B cell (primary cell): ENCODE results near the gene CEND1. TPM values are rescaled to one million over a fixed set of nuclear protein-coding genes. Genes with fewer than 3 reads are reported as not detected.

Experiments
- ATAC-seq: fragments of 200-7000 bp; cut with Tn5 transposase; one replicate; pipeline ENCODE4 v1.10.0; 2021; ENCODE audit warnings: low read depth, mild to moderate bottlenecking, moderate number of reproducible peaks, moderate library complexity
- CTCF ChIA-PET: fragments of 350-600 bp; sonication (Branson Sonifier 250); formaldehyde crosslinking; loops from one replicate; lab custom pipeline; 2021; ENCODE audit warnings: antibody characterized with exemption, inconsistent platforms; lab: Charles Lee
- POLR2A ChIA-PET: fragments of 350-600 bp; sonication (Branson Sonifier 250); formaldehyde crosslinking; loops from one replicate; lab custom pipeline; 2021; ENCODE audit warnings: antibody characterized with exemption; lab: Charles Lee
- DNase-seq: peaks from one replicate; pipeline ENCODE4 v3.0.0; 2013
- H2AFZ ChIP-seq: 2 replicates; pipeline ENCODE4 v1.6.1; 2012; ENCODE audit warnings: mild to moderate bottlenecking, low read depth, low read length; ENCODE audit not compliant: insufficient read depth, poor library complexity, severe bottlenecking
- H3K27ac ChIP-seq, 2 donors: 1 replicate in 1 of 2; 2 replicates in 1 of 2; pipeline ENCODE4 v1.5.1; 2012 to 2013; ENCODE audit warnings: low read length in 2 of 2, mild to moderate bottlenecking in 2 of 2, moderate library complexity in 1 of 2
- H3K27me3 ChIP-seq, 4 experiments: fragments of 200-600 bp in 1 of 4; sonication (generic) in 1 of 4; replicated peaks in 1 of 4; 1 replicate in 2 of 4; 2 replicates in 2 of 4; pipeline versions ENCODE4 v1.6.1 to v1.7.0; 2013 to 2016; ENCODE audit warnings: low read length in 3 of 4, mild to moderate bottlenecking in 2 of 4, mixed read lengths in 1 of 4, moderate library complexity in 1 of 4; ENCODE audit not compliant: insufficient read depth in 4 of 4, control insufficient read depth in 3 of 4; ENCODE audit errors: control extremely low read depth in 1 of 4
- H3K36me3 ChIP-seq, 2 experiments: replicated peaks in 1 of 2; 1 replicate in 1 of 2; 2 replicates in 1 of 2; pipeline versions ENCODE4 v1.6.1 to v1.7.1; 2013; ENCODE audit warnings: low read length in 1 of 2; ENCODE audit not compliant: insufficient read depth in 2 of 2, control insufficient read depth in 1 of 2; ENCODE audit errors: control extremely low read depth in 1 of 2, extremely low read depth in 1 of 2
- H3K4me1 ChIP-seq, 2 donors: fragments of 200-600 bp in 1 of 2; sonication (generic) in 1 of 2; 1 replicate in 1 of 2; 2 replicates in 1 of 2; pipeline versions ENCODE4 v1.5.1 to v1.6.1; 2013 to 2017; ENCODE audit warnings: low read length in 2 of 2; ENCODE audit not compliant: control insufficient read depth in 2 of 2, insufficient read depth in 2 of 2
- H3K4me2 ChIP-seq: replicated peaks from 2 replicates; pipeline ENCODE3; 2012; ENCODE audit warnings: mild to moderate bottlenecking, low read depth, low read length; ENCODE audit not compliant: poor library complexity, severe bottlenecking
- H3K4me3 ChIP-seq, 5 experiments: fragments of 200-600 bp in 1 of 5; sonication (generic) in 1 of 5; 1 replicate in 3 of 5; 2 replicates in 2 of 5; pipeline versions ENCODE4 v1.5.1 to v1.7.0; 2011 to 2016; ENCODE audit warnings: low read length in 4 of 5, mild to moderate bottlenecking in 4 of 5, low read depth in 2 of 5, control low read depth in 1 of 5, moderate library complexity in 1 of 5; ENCODE audit not compliant: insufficient read depth in 1 of 5; ENCODE audit errors: control extremely low read depth in 1 of 5, extremely low read depth in 1 of 5
- H3K79me2 ChIP-seq: fragments of 200-600 bp; sonication (generic); one replicate; pipeline ENCODE4 v1.6.0; 2016; ENCODE audit warnings: low read length; ENCODE audit not compliant: control insufficient read depth, insufficient read depth
- H3K9ac ChIP-seq: fragments of 200-600 bp; sonication (generic); 2 replicates; pipeline ENCODE4 v1.6.1; 2017; ENCODE audit warnings: mild to moderate bottlenecking, low read length, moderate library complexity
- H3K9me3 ChIP-seq, 3 donors: one replicate each; pipeline versions ENCODE4 v1.6.1 to v1.7.1; 2013; ENCODE audit warnings: low read length in 2 of 3; ENCODE audit not compliant: control insufficient read depth in 2 of 3, insufficient read depth in 1 of 3; ENCODE audit errors: control extremely low read depth in 1 of 3
- H4K20me1 ChIP-seq: 2 replicates; pipeline ENCODE4 v1.6.0; 2012; ENCODE audit warnings: mild to moderate bottlenecking, low read length; ENCODE audit not compliant: insufficient read depth, control insufficient read depth, poor library complexity, severe bottlenecking
- H3K27ac Mint-ChIP-seq: one replicate; pipeline ENCODE4 v1.8.0; 2021; ENCODE audit warnings: mixed read lengths
- H3K27me3 Mint-ChIP-seq: one replicate; pipeline ENCODE4 v1.8.0; 2021; ENCODE audit warnings: mixed read lengths
- H3K4me1 Mint-ChIP-seq: one replicate; pipeline ENCODE4 v1.8.0; 2021; ENCODE audit warnings: mixed read lengths
- H3K4me3 Mint-ChIP-seq: one replicate; pipeline ENCODE4 v1.8.0; 2021; ENCODE audit warnings: mixed read lengths
- H3K9me3 Mint-ChIP-seq: one replicate; pipeline ENCODE4 v1.8.0; 2022; ENCODE audit warnings: mixed read lengths; ENCODE audit not compliant: insufficient read depth
- CTCF ChIP-seq: fragments of 200-600 bp; IDR thresholded peaks from one replicate; pipeline ENCODE4 v1.8.0; 2022; ENCODE audit warnings: antibody characterized with exemption, mild to moderate bottlenecking
- EZH2 ChIP-seq: IDR thresholded peaks from 2 replicates; pipeline ENCODE4 v1.6.1; 2012; ENCODE audit warnings: borderline replicate concordance, low read depth, mild to moderate bottlenecking, moderate library complexity, low read length; ENCODE audit not compliant: insufficient read depth, poor library complexity, severe bottlenecking
- WGBS: methylation state at CpG from one replicate; pipeline ENCODE4 v1.1.5; 2013; ENCODE audit warnings: missing lambda C conversion rate; ENCODE audit not compliant: insufficient coverage; 5-methylcytosine and 5-hydroxymethylcytosine counted together
- intact Hi-C: fragments of 100-400 bp; cut with micrococcal nuclease; formaldehyde crosslinking; loops from one replicate; pipeline ENCODE4 v1.10.0; 2022
- polyA plus RNA-seq: library from polyadenylated mRNA; depleted of rRNA; stranded (reverse); fragments of >200 nt; gene quantifications from 2 replicates; pipeline ENCODE4 v1.2.3, GENCODE V29; 2012
- total RNA-seq, 2 donors: library from RNA; stranded (reverse); fragments of 120-200 nt in 1 of 2; gene quantifications; 1 replicate in 1 of 2; 2 replicates in 1 of 2; pipeline versions ENCODE4 v1.2.3 to v1.2.4, GENCODE V29; 2013 to 2022

The CEND1 gene
- total and polyA plus RNA-seq, 2 donors (not counting 1 experiment from before 2014, with no cell fraction given), result 0.13 to 0.39 TPM

DNA sequence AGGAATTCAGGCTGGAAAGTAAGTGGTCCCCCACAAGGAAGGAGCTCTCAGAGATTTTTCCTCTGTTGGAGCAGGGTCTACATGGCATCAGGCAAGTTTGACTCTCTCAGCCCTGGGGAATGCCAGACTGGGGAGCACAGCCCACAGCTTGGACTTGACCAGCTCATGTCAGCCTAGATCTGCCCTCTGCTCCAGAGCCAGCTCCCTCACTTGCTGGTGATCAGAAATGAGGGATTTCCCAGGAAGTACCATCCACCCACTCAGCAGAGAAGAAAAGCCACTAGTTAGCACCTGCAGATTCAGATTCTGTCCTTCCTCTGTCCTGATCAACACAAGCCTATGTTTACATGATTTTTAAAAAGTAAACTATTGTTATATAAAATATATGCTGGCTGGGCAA lies 29.7 kb downstream of the CEND1 start:
- ChIA-PET CTCF (interaction anchor here (0.6 to 0.9 kb wide), 2 partner anchors 99 to 115 kb away, joined by 3 read pairs; no protein-coding TSS in a partner anchor), POLR2A (no interaction called here)
- Histone ChIP-seq H3K27ac (no peak overlapping the region), H3K4me2 (no peak overlapping the region), H3K79me2 (peaks cover 26% of the 10 kb centered on the region), H3K9ac (no peak overlapping the region), H3K36me3 (peaks cover 4 to 76% of the 10 kb centered on the region in 2 experiments), H3K9me3 (no peaks in the 10 kb centered on the region), H3K4me1 (no peaks in the 10 kb centered on the region), H4K20me1 (peaks cover 37% of the 10 kb centered on the region), H3K4me3 (no peak overlapping the region), H2AFZ (no peak overlapping the region), H3K27me3 (no peaks in the 10 kb centered on the region)
- H3K9me3 Mint-ChIP-seq, result no peaks in the 10 kb centered on the region
- H3K27me3 Mint-ChIP-seq, result no peaks in the 10 kb centered on the region
- TF ChIP-seq CTCF (no peak), EZH2 (no peak)
- ATAC-seq (no peak), DNase-seq (no peak)
- intact Hi-C loops, result no loop called here
- peaks cover under 1% of the 10 kb centered on the region for H3K4me1 Mint-ChIP-seq
- H3K4me3 Mint-ChIP-seq, result no peak overlapping the region
- H3K27ac Mint-ChIP-seq, result no peak overlapping the region

GRCh38 chr11:749731-750130 lies 40.2 kb downstream of the CEND1 start:
- WGBS, result 38% methylated on average over 2 of the region's 2 CpGs
- Mint-ChIP-seq H3K27me3 (no peaks in the 10 kb centered on the region), H3K27ac (peak overlapping the region; percentile 20), H3K4me1 (peaks cover 16% of the 10 kb centered on the region), H3K9me3 (no peaks in the 10 kb centered on the region), H3K4me3 (peak overlapping the region; percentile 49)
- no peak overlapping the region for H3K27ac ChIP-seq
- intact Hi-C loops, result loop anchor here (5.0 kb wide), 1 partner anchor 187 kb away; the partner anchor contains the start of genes LMNTD2 and RASSF7
- H3K9ac ChIP-seq, result no peak overlapping the region
- ChIA-PET POLR2A (interaction anchor here (0.6 kb wide), 1 partner anchor 28 kb away, joined by 9 read pairs; no protein-coding TSS in a partner anchor), CTCF (interaction anchor here (0.7 to 2.5 kb wide), 3 partner anchors 14 to 44 kb away, joined by 3 to 9 read pairs (median 9); no protein-coding TSS in a partner anchor)
- DNase-seq (no peak), ATAC-seq (no peak)
- H3K9me3 ChIP-seq, result no peaks in the 10 kb centered on the region
- H3K4me3 ChIP-seq, result peak overlapping the region in 1 of 5 experiments; percentile 67
- H3K4me1 ChIP-seq, result peaks cover 17 to 27% of the 10 kb centered on the region in 2 donors
- H3K27me3 ChIP-seq, result no peaks in the 10 kb centered on the region
- peaks cover 46% of the 10 kb centered on the region for H4K20me1 ChIP-seq
- peaks cover 66% of the 10 kb centered on the region for H3K79me2 ChIP-seq
- TF ChIP-seq EZH2 (no peak), CTCF (no peak)
- no peak overlapping the region for H2AFZ ChIP-seq
- H3K36me3 ChIP-seq, result no peaks in the 10 kb centered on the region
- H3K4me2 ChIP-seq, result no peak overlapping the region
